Endodermal cell (in vitro differentiated cells): ENCODE measurements around the gene MAB21L3. TPM values are rescaled to one million over a fixed set of nuclear protein-coding genes. Genes with fewer than 3 reads are reported as not detected.

ENCODE experiments used
- DNase-seq: peaks from one replicate; pipeline ENCODE4 v3.0.0-alpha.2; 2017
- H3K27ac ChIP-seq: 2 replicates; pipeline ENCODE4 v1.5.1; 2013; ENCODE audit warnings: mild to moderate bottlenecking, low read depth, low read length, moderate library complexity
- H3K27me3 ChIP-seq: 2 replicates; pipeline ENCODE4 v1.6.1; 2013; ENCODE audit warnings: mild to moderate bottlenecking, low read length, moderate library complexity; ENCODE audit not compliant: insufficient read depth, control insufficient read depth, poor library complexity, severe bottlenecking
- H3K36me3 ChIP-seq: 2 replicates; pipeline ENCODE4 v1.7.0; 2013; ENCODE audit warnings: mild to moderate bottlenecking, low read length, moderate library complexity; ENCODE audit not compliant: control insufficient read depth, insufficient read depth
- H3K4me1 ChIP-seq: one replicate; pipeline ENCODE4 v1.7.0; 2013; ENCODE audit warnings: low read length; ENCODE audit not compliant: control insufficient read depth, insufficient read depth
- H3K4me3 ChIP-seq: 2 replicates; pipeline ENCODE4 v1.5.1; 2013; ENCODE audit warnings: mild to moderate bottlenecking, low read length, moderate library complexity
- H3K9ac ChIP-seq: 2 replicates; pipeline ENCODE4 v1.6.1; 2013; ENCODE audit warnings: mild to moderate bottlenecking, low read length, moderate library complexity; ENCODE audit not compliant: poor library complexity, severe bottlenecking; ENCODE audit errors: extremely low read depth
- H3K9me3 ChIP-seq: 2 replicates; pipeline ENCODE4 v1.6.1; 2013; ENCODE audit warnings: mild to moderate bottlenecking, low read length, moderate library complexity; ENCODE audit not compliant: control insufficient read depth
- H3K27ac Mint-ChIP-seq: 2 replicates; pipeline ENCODE4 v1.8.0; 2020; ENCODE audit warnings: mixed read lengths
- H3K27me3 Mint-ChIP-seq: 2 replicates; pipeline ENCODE4 v1.8.0; 2021; ENCODE audit warnings: mild to moderate bottlenecking, mixed read lengths; ENCODE audit not compliant: insufficient read depth
- H3K36me3 Mint-ChIP-seq: 2 replicates; pipeline ENCODE4 v1.8.0; 2020; ENCODE audit warnings: low read depth, mixed read lengths
- H3K4me1 Mint-ChIP-seq: 2 replicates; pipeline ENCODE4 v1.8.0; 2020; ENCODE audit warnings: mixed read lengths
- H3K4me3 Mint-ChIP-seq: 2 replicates; pipeline ENCODE4 v1.8.0; 2020; ENCODE audit warnings: mild to moderate bottlenecking, moderate library complexity, mixed read lengths
- H3K9me3 Mint-ChIP-seq: 2 replicates; pipeline ENCODE4 v1.8.0; 2020; ENCODE audit warnings: mild to moderate bottlenecking, mixed read lengths
- CTCF ChIP-seq: fragments of 200-600 bp; sonication (generic); conservative IDR thresholded peaks from 2 replicates; pipeline ENCODE4 v1.5.0; 2021; ENCODE audit warnings: antibody characterized with exemption, mild to moderate bottlenecking
- WGBS, 2 experiments: methylation state at CpG; one replicate each; pipeline versions ENCODE4 v1.1.5 to v1.1.7; 2013; ENCODE audit warnings: missing lambda C conversion rate in 2 of 2, mixed read lengths in 1 of 2; ENCODE audit not compliant: insufficient coverage in 1 of 2, insufficient read length in 1 of 2; 5-methylcytosine and 5-hydroxymethylcytosine counted together
- total RNA-seq, 2 donors: library from RNA; stranded (reverse); fragmentation: NEBNext Ultra II Directional in 1 of 2; extraction: Animal tissue kit (Norgen Biotek cat#: 25700) in 1 of 2; gene quantifications; 2 replicates in 1 of 2; 3 replicates in 1 of 2; pipeline ENCODE4 v1.2.1, GENCODE V29; 2021

Gene MAB21L3
- total RNA-seq, 2 donors from 2014 or later, result 0.09 TPM; not detected in 1

GRCh38 chr1:116152950-116153691 lies 41.9 kb downstream of the MAB21L3 start:
- no peak overlapping the region for H3K4me3 ChIP-seq
- no peaks in the 10 kb centered on the region for H3K36me3 ChIP-seq
- H3K27ac Mint-ChIP-seq, result no peak overlapping the region
- H3K4me1 ChIP-seq, result no peaks in the 10 kb centered on the region
- TF ChIP-seq CTCF, result no peak
- WGBS, 2 experiments, result 92 to 100% methylated on average over 2 to 3 of the region's 4 CpGs
- H3K27ac ChIP-seq, result no peak overlapping the region
- H3K4me3 Mint-ChIP-seq, result no peak overlapping the region
- peaks cover 43% of the 10 kb centered on the region for H3K27me3 Mint-ChIP-seq
- peaks cover 2% of the 10 kb centered on the region for H3K4me1 Mint-ChIP-seq
- H3K9me3 ChIP-seq, result no peaks in the 10 kb centered on the region
- no peaks in the 10 kb centered on the region for H3K9me3 Mint-ChIP-seq
- no peaks in the 10 kb centered on the region for H3K36me3 Mint-ChIP-seq
- no peak for DNase-seq
- H3K27me3 ChIP-seq, result peaks cover 27% of the 10 kb centered on the region
- H3K9ac ChIP-seq, result no peak overlapping the region

- DNase-seq, result no peak
- TF ChIP-seq CTCF, result no peak
- Mint-ChIP-seq H3K4me3 (no peak overlapping the region), H3K36me3 (no peaks in the 10 kb centered on the region), H3K4me1 (peaks cover 2% of the 10 kb centered on the region), H3K27me3 (peaks cover 42% of the 10 kb centered on the region), H3K27ac (no peak overlapping the region), H3K9me3 (no peaks in the 10 kb centered on the region)
- Histone ChIP-seq H3K9ac (no peak overlapping the region), H3K4me1 (no peaks in the 10 kb centered on the region), H3K36me3 (no peaks in the 10 kb centered on the region), H3K27me3 (peaks cover 27% of the 10 kb centered on the region), H3K4me3 (no peak overlapping the region), H3K27ac (no peak overlapping the region), H3K9me3 (no peaks in the 10 kb centered on the region)
These were observed 42.5 kb downstream of the MAB21L3 start for GRCh38 chr1:116153692-116154031.

- Histone ChIP-seq H3K27ac (no peak overlapping the region), H3K36me3 (no peaks in the 10 kb centered on the region), H3K9me3 (no peaks in the 10 kb centered on the region), H3K27me3 (peaks cover 27% of the 10 kb centered on the region), H3K4me1 (no peaks in the 10 kb centered on the region), H3K4me3 (no peak overlapping the region), H3K9ac (no peak overlapping the region)
- H3K4me3 Mint-ChIP-seq, result no peak overlapping the region
- peaks cover 2% of the 10 kb centered on the region for H3K4me1 Mint-ChIP-seq
- H3K27me3 Mint-ChIP-seq, result peaks cover 39% of the 10 kb centered on the region
- H3K27ac Mint-ChIP-seq, result no peak overlapping the region
- H3K36me3 Mint-ChIP-seq, result no peaks in the 10 kb centered on the region
- no peak for TF ChIP-seq CTCF
- WGBS, 2 experiments, result 92 to 94% methylated on average over 1 to 4 of the region's 4 CpGs
- no peak for DNase-seq
- H3K9me3 Mint-ChIP-seq, result no peaks in the 10 kb centered on the region
These were observed 43.3 kb downstream of the MAB21L3 start for GRCh38 chr1:116154536-116154935.
